Kidney epithelial cell (primary cell): ENCODE data around the gene ZNF800. TPM values are rescaled to one million over a fixed set of nuclear protein-coding genes. Genes with fewer than 3 reads are reported as not detected.

Source experiments
- DNase-seq: peaks from one replicate; pipeline ENCODE4 v3.0.0-alpha.2; 2010; ENCODE audit warnings: low read depth
- H3K27me3 ChIP-seq: 2 replicates; pipeline ENCODE4 v1.6.0; 2011; ENCODE audit warnings: low read length; ENCODE audit not compliant: control insufficient read depth, insufficient read depth
- H3K36me3 ChIP-seq: 2 replicates; pipeline ENCODE4 v1.5.1; 2011; ENCODE audit warnings: low read length; ENCODE audit not compliant: control insufficient read depth, insufficient read depth
- H3K4me3 ChIP-seq: 2 replicates; pipeline ENCODE4 v1.5.1; 2011; ENCODE audit warnings: low read depth, mild to moderate bottlenecking, control low read depth, low read length
- CTCF ChIP-seq: IDR thresholded peaks from 2 replicates; pipeline ENCODE4 v1.5.1; 2011; ENCODE audit warnings: mild to moderate bottlenecking, moderate library complexity, low read length, control low read depth, inconsistent platforms; ENCODE audit not compliant: insufficient read depth, poor library complexity, severe bottlenecking
- total RNA-seq: library from RNA; depleted of rRNA; stranded (reverse); fragments of >200 nt; gene quantifications from 2 replicates; pipeline ENCODE4 v1.2.3, GENCODE V29; 2015

The ZNF800 gene
- total RNA-seq, 1 donor from 2014 or later, result 24.2 TPM

DNA sequence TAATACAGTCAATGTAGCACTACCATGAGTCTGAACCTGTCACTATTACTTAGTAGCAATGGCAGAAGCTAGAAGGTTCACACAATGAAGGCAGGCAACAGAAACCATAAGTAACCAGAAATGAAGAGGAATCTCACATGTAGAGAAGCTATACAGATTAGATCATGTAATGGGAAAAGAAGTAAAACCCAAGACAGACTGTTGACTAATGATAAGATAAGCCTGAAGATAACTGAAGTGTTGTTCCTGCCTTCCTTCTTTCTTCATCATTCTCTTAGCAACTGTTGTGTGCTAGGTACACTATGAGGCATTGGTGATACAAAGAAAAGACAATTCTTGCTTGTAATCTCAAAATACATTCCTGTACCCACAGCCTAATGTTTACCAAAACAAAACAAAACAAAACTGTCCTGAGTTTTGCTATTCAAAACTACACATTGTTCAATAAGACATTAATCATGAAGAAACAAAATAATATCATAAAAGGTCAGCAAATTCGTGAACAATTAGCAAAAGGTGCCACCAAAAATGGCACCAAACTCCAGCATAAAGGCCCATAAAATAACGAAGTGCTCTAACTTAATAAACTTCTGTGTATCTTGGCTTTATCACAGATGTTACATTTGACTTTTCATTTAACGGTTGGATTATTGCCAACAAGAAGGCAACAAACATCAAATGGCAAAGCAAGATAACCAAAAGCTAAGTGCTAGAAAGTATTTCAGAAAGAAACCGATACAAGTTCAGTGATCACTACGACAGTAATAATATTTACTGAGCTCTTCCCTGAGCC is 27.1 kb downstream of the ZNF800 start:
- H3K4me3 ChIP-seq, result no peak overlapping the region
- TF ChIP-seq CTCF, result no peak
- no peaks in the 10 kb centered on the region for H3K27me3 ChIP-seq
- H3K36me3 ChIP-seq, result no peaks in the 10 kb centered on the region
- no peak for DNase-seq

DNA sequence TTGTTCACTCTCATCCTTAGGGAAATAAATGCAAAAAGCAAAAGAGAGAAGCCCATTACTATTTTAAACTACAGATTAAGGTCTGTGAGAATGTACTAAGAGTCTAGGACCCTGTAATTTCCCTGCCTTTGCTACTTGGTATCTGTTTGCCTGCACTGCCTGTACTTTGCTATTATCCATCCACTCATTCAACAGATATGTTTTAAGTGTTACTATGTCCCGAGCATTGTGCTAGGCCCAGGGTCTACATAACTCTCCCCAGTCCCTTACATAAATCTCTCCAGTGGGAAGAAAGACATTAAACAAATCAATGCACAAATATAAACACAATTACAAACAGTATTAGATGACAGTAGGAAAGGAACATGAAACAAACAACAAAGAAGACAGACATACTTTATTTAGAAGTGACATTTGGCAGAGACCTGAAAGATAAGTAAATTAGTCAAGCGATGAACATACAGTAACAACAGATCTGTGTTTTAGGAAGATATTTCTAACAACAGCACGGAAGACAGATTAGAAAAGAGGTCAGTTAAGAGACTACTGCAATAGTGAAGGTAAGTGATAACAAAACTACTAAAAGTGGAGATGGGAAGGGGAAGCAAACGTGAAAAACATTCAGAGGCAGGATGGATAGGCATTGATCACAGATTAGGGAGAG is 30.0 kb downstream of the ZNF800 start:
- no peak overlapping the region for H3K4me3 ChIP-seq
- no peaks in the 10 kb centered on the region for H3K27me3 ChIP-seq
- DNase-seq, result no peak
- TF ChIP-seq CTCF, result no peak
- H3K36me3 ChIP-seq, result no peaks in the 10 kb centered on the region

DNA sequence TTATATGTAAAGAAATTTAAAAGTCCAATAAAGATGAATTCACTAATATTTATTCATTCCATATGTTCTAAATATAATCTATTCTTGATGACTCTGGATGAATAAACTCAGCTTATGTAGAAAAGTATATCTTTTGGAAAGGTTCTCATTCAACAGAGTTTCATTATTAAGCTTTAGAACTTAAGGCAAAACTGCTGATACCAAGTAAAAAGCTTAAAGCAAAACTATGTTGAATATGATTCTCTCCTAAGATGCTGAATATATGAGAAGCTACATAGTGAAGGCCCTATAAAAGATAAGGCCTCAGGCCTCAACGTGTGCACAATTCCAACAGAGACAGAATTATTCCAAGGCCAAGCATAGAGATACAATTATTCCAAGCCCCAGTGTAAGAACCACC is 30.8 kb downstream of the ZNF800 start:
- H3K36me3 ChIP-seq, result no peaks in the 10 kb centered on the region
- no peak overlapping the region for H3K4me3 ChIP-seq
- TF ChIP-seq CTCF, result no peak
- H3K27me3 ChIP-seq, result no peaks in the 10 kb centered on the region
- DNase-seq, result no peak

DNA sequence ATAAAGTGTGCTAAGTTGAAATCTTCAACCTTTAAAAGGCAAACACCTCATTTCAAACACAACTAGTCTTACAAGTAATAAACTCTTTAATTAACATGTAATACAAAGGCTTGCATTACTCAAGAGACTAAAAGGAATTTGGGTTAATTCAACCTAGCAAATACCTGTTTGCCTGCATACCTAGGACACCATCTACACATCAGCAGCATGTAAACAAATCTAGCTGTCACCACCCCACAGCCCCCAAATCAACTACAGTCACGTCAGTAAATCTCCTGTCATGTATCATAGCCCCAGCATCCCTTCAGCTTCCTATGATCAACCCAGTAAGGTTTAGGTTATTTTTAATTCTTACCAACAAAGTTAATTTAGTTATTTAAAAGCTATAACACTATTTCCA is 33.5 kb downstream of the ZNF800 start:
- Histone ChIP-seq H3K36me3 (no peaks in the 10 kb centered on the region), H3K4me3 (no peak overlapping the region), H3K27me3 (no peaks in the 10 kb centered on the region)
- no peak for DNase-seq
- TF ChIP-seq CTCF, result no peak

GRCh38 chr7:127353897-127354296 is 38.6 kb downstream of the ZNF800 start:
- H3K27me3 ChIP-seq, result no peaks in the 10 kb centered on the region
- H3K36me3 ChIP-seq, result no peaks in the 10 kb centered on the region
- DNase-seq, result no peak
- TF ChIP-seq CTCF, result no peak
- H3K4me3 ChIP-seq, result no peak overlapping the region
